HepG2 (cell line): ENCODE measurements around the gene INAFM1. TPM values are rescaled to one million over a fixed set of nuclear protein-coding genes. Genes with fewer than 3 reads are reported as not detected.

Source experiments
- CBX2 ChIP-seq, 2 experiments: fragments of 200-600 bp in 1 of 2; sonication (generic); formaldehyde crosslinking in 1 of 2; IDR thresholded peaks; 2 replicates each; pipeline versions ENCODE4 v1.7.0 to v1.8.1; 2018 to 2022; ENCODE audit warnings: low read depth in 2 of 2, low read length in 1 of 2, mild to moderate bottlenecking in 1 of 2, missing genetic modification reagents in 1 of 2
- DR1 ChIP-seq: sonication (generic); formaldehyde crosslinking; IDR thresholded peaks from 2 replicates; pipeline ENCODE4 v1.8.0; 2021; ENCODE audit warnings: mild to moderate bottlenecking, missing genetic modification reagents, inconsistent platforms
- GTF3A ChIP-seq: sonication (generic); formaldehyde crosslinking; conservative IDR thresholded peaks from 2 replicates; pipeline ENCODE4 v1.4.0; 2020; ENCODE audit warnings: mild to moderate bottlenecking, missing genetic modification reagents
- KMT2A ChIP-seq: sonication (generic); formaldehyde crosslinking; IDR thresholded peaks from 2 replicates; pipeline ENCODE4 v1.4.0; 2020; ENCODE audit warnings: missing genetic modification reagents
- LCORL ChIP-seq, 2 experiments: fragments of 450-650 bp in 1 of 2; sonication (generic) in 1 of 2; formaldehyde crosslinking in 1 of 2; IDR thresholded peaks; 2 replicates each; pipeline versions ENCODE4 v1.5.0 to v1.6.1; 2017 to 2020; ENCODE audit warnings: antibody characterized with exemption in 1 of 2, missing genetic modification reagents in 1 of 2
- MTF1 ChIP-seq: sonication (generic); formaldehyde crosslinking; IDR thresholded peaks from 2 replicates; pipeline ENCODE4 v1.5.0; 2020; ENCODE audit warnings: missing genetic modification reagents
- MYPOP ChIP-seq: sonication (generic); formaldehyde crosslinking; IDR thresholded peaks from 2 replicates; pipeline ENCODE4 v1.8.1; 2023; ENCODE audit warnings: mild to moderate bottlenecking, moderate library complexity, missing genetic modification reagents
- RAD21 ChIP-seq: fragments of 450-650 bp; formaldehyde crosslinking; IDR thresholded peaks from 2 replicates; pipeline ENCODE4 v1.5.0; 2020; ENCODE audit warnings: mild to moderate bottlenecking
- SMC3 ChIP-seq: IDR thresholded peaks from 2 replicates; pipeline ENCODE4 v1.6.1; 2011; ENCODE audit warnings: low read length, improper control_type of control experiment
- SP5 ChIP-seq: IDR thresholded peaks from 2 replicates; pipeline ENCODE4 v1.6.1; 2016; ENCODE audit warnings: low read depth, borderline replicate concordance
- TARDBP ChIP-seq: sonication (generic); formaldehyde crosslinking; IDR thresholded peaks from 2 replicates; pipeline ENCODE4 v1.8.0; 2022; ENCODE audit warnings: mild to moderate bottlenecking, missing genetic modification reagents
- ZBTB40 ChIP-seq, 2 experiments: fragments of 450-650 bp in 1 of 2; sonication (generic) in 1 of 2; formaldehyde crosslinking in 1 of 2; IDR thresholded peaks; 2 replicates each; pipeline versions ENCODE4 v1.6.1 to v1.8.0; 2016 to 2022; ENCODE audit warnings: antibody characterized with exemption in 1 of 2, mild to moderate bottlenecking in 1 of 2, missing genetic modification reagents in 1 of 2
- ZMYM3 ChIP-seq: sonication (generic); formaldehyde crosslinking; IDR thresholded peaks from 2 replicates; pipeline ENCODE4 v1.5.1; 2020; ENCODE audit warnings: mild to moderate bottlenecking, missing genetic modification reagents
- ZNF235 ChIP-seq: sonication (generic); formaldehyde crosslinking; IDR thresholded peaks from 2 replicates; pipeline ENCODE4 v1.8.1; 2023; ENCODE audit warnings: mild to moderate bottlenecking, missing genetic modification reagents, borderline replicate concordance
- ZNF704 ChIP-seq: sonication (generic); formaldehyde crosslinking; IDR thresholded peaks from 2 replicates; pipeline ENCODE4 v1.8.1; 2023; ENCODE audit warnings: mild to moderate bottlenecking, inconsistent platforms, moderate library complexity, missing genetic modification reagents, borderline replicate concordance
- ZNF747 ChIP-seq: sonication (generic); formaldehyde crosslinking; IDR thresholded peaks from 2 replicates; pipeline ENCODE4 v1.8.1; 2023; ENCODE audit warnings: missing genetic modification reagents, mild to moderate bottlenecking, borderline replicate concordance
- ZNF839 ChIP-seq: sonication (generic); formaldehyde crosslinking; IDR thresholded peaks from 2 replicates; pipeline ENCODE4 v1.4.0; 2020; ENCODE audit warnings: missing genetic modification reagents, mild to moderate bottlenecking, borderline replicate concordance
- polyA plus RNA-seq, 8 experiments: library from polyadenylated mRNA; depleted of rRNA in 3 of 8; stranded (reverse) in 7 of 8; unstranded in 1 of 8; fragments of >200 nt; fragmentation: Illumina TruSeq in 4 of 8; extraction: Trizol in 4 of 8; gene quantifications; 2 replicates each; pipeline versions ENCODE4 v1.2.1 to v1.2.3, GENCODE V29; 2011 to 2016; ENCODE audit warnings: low read depth in 4 of 8, missing spikeins in 1 of 8, mixed read lengths in 1 of 8; ENCODE audit not compliant: insufficient read depth in 1 of 8
- total RNA-seq, 5 experiments: library from RNA; depleted of rRNA; stranded (reverse); fragments of >200 nt; fragmentation: Illumina TruSeq; extraction: Trizol; gene quantifications; 2 replicates each; pipeline ENCODE4 v1.2.3, GENCODE V29; 2016; ENCODE audit warnings: low read depth in 1 of 5

Gene INAFM1
- total and polyA plus RNA-seq, 2 of the 13 experiments (the other 11 are each of a cell fraction or from before 2014, with no cell fraction given): 0.88 to 1.9 TPM

GRCh38 chr19:47273313-47274070 lies 1.2 kb upstream of the INAFM1 start (continued):
- peak; percentile 36; the same call in 1 of the 2 replicates for TF ChIP-seq SP5 (CRISPR knock-in tag)
- TF ChIP-seq ZNF704 (CRISPR knock-in tag): no peak; the same call in 1 of the 2 replicates
- TF ChIP-seq ZNF235: 0 out of 2 replicates have a peak, but pooled peaks have one; percentile 72
- no peak for TF ChIP-seq ZBTB40 (IDR thresholded peaks at IDR 0.05)
- 0 out of 2 replicates have a peak, but pooled peaks have one; percentile 51 for TF ChIP-seq ZBTB40 (CRISPR knock-in tag; IDR thresholded peaks at IDR 0.05)
- TF ChIP-seq DR1: peak; percentile 59; the same call in 1 of the 2 replicates
- TF ChIP-seq ZMYM3: peak; percentile 65
- peak; percentile 88 for TF ChIP-seq ZNF747
- TF ChIP-seq CBX2 (IDR thresholded peaks at IDR 0.05; ENCODE audit: low read depth, low read length): no peak
- TF ChIP-seq CBX2 (CRISPR knock-in tag; IDR thresholded peaks at IDR 0.05; ENCODE audit: low read depth): no peak
- TF ChIP-seq GTF3A: no peak
- peak; percentile 18; the same call in 1 of the 2 replicates for TF ChIP-seq RAD21 (CRISPR knock-in tag)
- TF ChIP-seq LCORL (IDR thresholded peaks at IDR 0.05): no peak
- no peak for TF ChIP-seq LCORL (CRISPR knock-in tag; IDR thresholded peaks at IDR 0.05)
- peak; percentile 61; the same call in 1 of the 2 replicates for TF ChIP-seq KMT2A (CRISPR knock-in tag)
- no peak for TF ChIP-seq SMC3
- no peak for TF ChIP-seq MYPOP
- no peak for TF ChIP-seq MTF1 (CRISPR knock-in tag)
- TF ChIP-seq TARDBP (CRISPR knock-in tag): peak; percentile 57; the same call in 1 of the 2 replicates
- TF ChIP-seq ZNF839 (CRISPR knock-in tag): peak; percentile 72; the same call in 1 of the 2 replicates
